Mesenteric fat pad (tissue), 1 donor: ENCODE results near the gene BST1. TPM values are rescaled to one million over a fixed set of nuclear protein-coding genes. Genes with fewer than 3 reads are reported as not detected.
A peak's percentile ranks its signal among the peaks of the same experiment; 100 is the strongest.

Experiments
- DNase-seq: peaks from one replicate; pipeline ENCODE4 v3.0.0-alpha.2; 2020; ENCODE audit warnings: low spot score
- total RNA-seq: library from RNA; stranded (reverse); fragmentation: NEBNext Ultra II Directional; extraction: Animal tissue kit (Norgen Biotek cat#: 25700); gene quantifications from one replicate; pipeline ENCODE4 v1.2.1, GENCODE V29; 2021
- donor health status: DM: yes; HTN: yes; CAD: no.

BST1 gene
- total RNA-seq, 1 donor from 2014 or later: 21.8 TPM

DNA sequence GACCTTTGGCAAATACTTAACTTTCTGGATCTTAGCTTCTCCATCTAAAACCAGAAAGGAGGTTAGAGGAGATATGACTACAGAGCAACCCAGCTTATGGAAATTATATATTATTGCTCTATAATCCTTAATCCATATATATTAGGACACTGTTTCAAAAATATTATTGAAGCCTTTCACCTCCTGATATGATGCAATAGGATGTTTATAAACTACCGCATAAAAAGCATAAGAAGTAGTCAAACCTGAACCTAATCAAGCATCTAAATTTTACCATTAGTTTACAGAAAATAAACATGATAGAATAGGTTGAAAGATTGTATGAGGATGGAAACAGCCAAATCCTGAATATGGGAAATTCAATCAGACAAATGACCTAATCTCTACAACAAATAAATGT is 26.8 kb upstream of the BST1 start:
- DNase-seq: no peak

DNA sequence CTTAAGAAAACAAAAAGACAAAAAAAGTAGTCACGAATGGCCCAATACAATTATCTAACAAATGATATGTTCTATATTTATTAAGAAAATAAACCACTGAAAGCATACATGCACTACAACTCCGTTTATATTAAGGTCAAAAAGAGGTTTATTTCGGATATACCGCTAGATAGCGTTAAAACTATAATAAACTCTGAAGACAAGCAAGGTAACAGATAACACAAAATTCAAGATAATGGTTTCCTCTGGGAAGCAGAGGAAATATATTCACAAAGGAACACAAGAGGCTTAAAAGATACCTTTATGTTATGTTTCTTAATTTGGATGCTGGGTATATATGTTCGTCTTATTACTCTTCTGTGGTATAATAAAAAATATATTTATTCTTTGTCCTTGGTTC is 26.0 kb upstream of the BST1 start:
- DNase-seq: no peak

- no peak for DNase-seq
Measured at GRCh38 chr4:15677507-15677988, 25.3 kb upstream of the BST1 start.

DNA sequence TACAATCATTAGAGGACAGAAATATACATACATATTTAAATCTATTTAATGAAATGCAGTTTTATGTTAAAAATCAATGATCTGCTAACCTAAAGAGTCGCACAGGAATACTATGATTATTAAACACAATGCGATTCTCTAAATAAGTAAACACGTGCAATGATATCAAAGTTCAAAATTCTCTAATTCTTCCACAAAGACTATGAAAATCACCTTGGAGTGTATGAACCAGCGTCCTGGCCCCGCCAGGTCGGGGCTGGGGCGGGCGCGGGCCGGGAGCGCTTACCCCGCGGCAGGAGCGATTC is 21.8 kb upstream of the BST1 start:
- no peak for DNase-seq

DNA sequence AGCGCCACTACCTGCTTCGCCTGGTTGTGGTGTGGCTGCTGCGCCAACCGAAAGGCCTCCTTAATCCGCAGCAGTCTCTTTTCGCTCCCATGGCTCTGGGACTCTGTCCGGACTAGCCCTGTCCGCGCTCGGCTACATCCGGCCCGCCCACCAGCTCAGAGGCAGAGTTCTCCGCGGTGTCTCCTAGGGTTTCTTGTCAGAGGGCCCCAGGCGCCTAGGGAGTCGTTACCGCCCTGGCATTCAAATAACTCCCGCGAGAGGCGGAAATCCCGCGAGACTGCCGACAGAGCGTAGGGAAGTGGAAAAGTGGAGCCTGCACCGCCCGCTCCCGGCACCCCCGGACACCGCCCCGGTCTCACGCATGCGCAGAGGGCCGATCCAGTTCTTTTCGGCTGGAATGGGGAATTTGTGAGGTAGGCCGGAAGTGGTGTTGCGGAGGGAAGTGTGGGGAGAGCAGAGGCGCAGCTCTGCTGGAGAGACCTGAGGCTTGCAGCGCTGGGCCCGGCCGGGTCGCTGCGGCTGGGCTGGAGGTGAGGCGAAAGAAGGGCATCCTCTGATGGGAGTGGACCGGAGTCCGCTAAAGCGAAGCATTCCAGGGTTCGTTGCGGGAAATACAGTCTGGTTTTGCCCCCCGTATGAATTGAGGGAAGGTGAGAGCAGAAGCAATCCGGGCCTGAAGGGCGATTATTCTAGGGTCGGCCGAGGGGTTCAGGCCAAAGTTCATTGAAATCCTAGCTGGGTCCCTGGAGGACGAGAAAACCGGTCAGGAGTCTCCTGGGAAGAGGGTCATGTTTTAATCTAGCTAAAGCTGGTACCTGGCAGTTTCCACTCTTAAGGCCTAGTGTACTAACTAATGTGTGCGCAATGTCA is 21.3 kb upstream of the BST1 start, which contains the start of gene FAM200B:
FAM200B (plus strand) TSS at position 456 of the 870 bp plus-strand sequence. CDS start 5,151 bp downstream, outside the sequence.
- DNase-seq: peak; percentile 100

GRCh38 chr4:15682242-15683142 is 20.4 kb upstream of the BST1 start:
- DNase-seq: no peak

- no peak for DNase-seq
Measured at GRCh38 chr4:15683143-15683495, 19.7 kb upstream of the BST1 start.

GRCh38 chr4:15684498-15684897 is 18.4 kb upstream of the BST1 start:
- DNase-seq: no peak

GRCh38 chr4:15688051-15688450 is 14.8 kb upstream of the BST1 start:
- DNase-seq: no peak

DNA sequence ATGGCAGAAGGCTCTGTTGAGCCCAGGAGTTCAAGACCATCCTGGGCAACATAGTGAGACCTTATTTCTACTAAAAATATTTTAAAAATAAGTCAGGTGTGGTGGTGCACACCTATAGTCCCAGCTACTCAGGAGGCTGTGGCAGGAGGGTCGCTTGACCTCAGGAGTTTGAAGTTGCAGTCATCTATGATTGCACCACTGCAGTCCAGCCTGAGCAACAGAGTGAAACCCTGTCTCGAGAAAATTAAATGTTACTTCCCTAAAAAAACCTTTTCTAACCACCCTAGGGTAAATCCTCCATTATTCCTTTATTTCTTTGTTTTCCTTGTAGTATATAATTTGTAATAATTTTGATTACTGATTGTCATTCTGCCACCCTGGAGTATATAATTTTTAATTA is 13.3 kb upstream of the BST1 start:
- DNase-seq: no peak

DNA sequence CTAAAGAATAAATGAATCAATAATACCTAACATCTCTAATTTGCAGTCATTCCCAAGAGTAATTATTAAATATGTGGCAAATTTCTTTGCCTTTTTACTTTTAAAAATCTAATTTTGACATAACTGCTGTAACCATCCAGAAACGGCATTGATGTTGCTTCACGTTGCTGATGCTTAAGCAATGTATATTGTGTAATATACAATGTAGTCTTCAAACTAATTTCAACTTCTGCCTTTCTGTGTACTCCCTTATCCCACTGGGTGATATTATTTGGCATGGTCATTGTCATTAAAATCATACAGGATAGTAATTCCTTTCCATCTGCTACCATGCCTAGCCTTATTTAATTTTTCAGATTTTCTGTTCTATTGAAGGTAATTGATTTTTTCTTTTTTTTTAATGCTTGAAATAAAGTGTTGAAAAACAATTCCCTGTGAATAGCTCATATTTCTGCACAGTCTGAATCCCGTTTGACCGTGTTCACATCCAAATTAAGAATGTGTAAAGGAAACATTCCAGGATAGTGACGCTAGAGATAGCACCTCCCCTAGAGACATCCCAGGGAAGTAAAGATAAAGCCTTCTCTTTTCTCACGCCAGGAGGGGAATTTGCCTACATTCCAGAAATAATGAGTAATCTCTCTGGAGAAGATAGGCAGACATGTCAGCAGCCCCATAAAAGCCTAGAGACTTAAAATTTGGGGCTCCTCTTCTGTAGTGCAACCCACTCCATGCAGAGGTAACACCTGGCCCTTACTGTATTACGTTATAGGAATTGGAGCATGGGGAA is 12.7 kb upstream of the BST1 start:
- no peak for DNase-seq

GRCh38 chr4:15691346-15692135 is 11.3 kb upstream of the BST1 start:
- no peak for DNase-seq

DNA sequence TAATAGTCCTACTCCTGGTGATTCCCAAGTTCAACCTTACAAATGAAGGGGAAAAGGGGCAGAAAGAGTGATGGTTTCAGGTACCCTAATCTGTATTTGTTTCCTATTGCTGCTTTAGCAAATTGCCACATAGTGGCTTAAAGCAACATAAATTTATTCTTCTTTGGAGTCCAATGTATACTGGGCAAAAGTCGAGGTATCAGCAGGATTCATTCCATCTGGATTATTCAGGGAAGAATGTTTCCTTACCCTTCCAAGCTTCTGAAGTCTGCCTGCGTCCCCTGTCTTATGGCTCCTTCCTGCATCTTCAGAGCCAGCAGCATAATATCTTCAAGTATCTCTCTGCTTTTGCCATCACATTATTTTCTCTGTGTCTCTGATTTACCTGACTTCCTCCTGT is 10.3 kb upstream of the BST1 start:
- no peak for DNase-seq

GRCh38 chr4:15694431-15694830 is 8.4 kb upstream of the BST1 start:
- no peak for DNase-seq

GRCh38 chr4:15695240-15695699 is 7.6 kb upstream of the BST1 start:
- no peak for DNase-seq

DNA sequence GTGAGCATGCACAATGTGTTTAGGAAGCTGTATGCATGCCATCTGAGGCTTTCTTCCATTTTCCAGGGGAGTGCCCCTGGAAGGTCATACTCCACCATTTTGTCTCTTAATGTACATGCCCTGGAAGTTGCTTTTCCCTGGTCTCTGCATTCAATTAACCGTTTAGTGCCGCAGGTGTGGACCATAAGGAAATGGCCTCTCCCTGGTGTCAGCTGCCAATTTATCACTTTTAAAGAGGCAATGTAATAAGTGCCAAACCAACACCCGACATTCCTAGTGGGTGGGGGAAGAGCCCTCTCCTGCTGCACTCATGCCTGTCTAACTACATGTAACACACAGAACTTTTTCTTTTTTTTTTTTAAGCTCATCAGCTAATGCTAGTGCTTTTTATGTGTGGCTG is 7.1 kb upstream of the BST1 start:
- no peak for DNase-seq

- no peak for DNase-seq
Measured at GRCh38 chr4:15696866-15697265, 6.0 kb upstream of the BST1 start.

DNA sequence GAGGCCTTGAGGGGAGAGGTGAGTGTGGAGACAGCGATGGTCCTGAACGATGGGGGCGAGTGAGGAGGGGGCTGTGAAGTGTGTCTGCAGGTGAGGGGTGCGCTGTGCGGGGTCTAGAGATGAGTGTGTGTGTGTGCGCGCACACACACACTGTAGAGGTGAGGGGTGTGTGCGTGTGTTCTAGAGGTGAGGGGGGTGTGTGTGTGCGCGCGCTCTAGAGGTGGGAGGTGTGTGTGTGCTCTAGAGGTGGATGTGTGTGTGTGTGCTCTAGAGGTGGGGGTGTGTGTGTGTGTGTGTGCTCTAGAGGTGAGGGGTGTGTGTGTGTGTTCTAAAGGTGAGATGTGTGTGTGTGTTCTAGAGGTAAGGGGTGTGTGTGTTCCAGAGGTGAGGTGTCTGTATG is 574 bp downstream of the BST1 start:
- no peak for DNase-seq

GRCh38 chr4:15704129-15704528 is 1.3 kb downstream of the BST1 start:
- no peak for DNase-seq

- no peak for DNase-seq
Measured at GRCh38 chr4:15706646-15707362, 3.9 kb downstream of the BST1 start.
